Smooth muscle cell of bladder (primary cell): ENCODE data around the gene MYLK4. TPM values are rescaled to one million over a fixed set of nuclear protein-coding genes. Genes with fewer than 3 reads are reported as not detected.

Experiments used
- total RNA-seq: library from RNA; depleted of rRNA; stranded (reverse); fragments of >200 nt; gene quantifications from 2 replicates; pipeline ENCODE4 v1.2.3, GENCODE V29; 2014

MYLK4 gene
- total RNA-seq, result 0.46 and 0.57 TPM in 2 replicates

GRCh38 chr6:2750832-2751231 is at the start of gene MYLK4:
Gene MYLK4, minus strand, starts transcription at chr6:2750922. Its CDS starts 1,628 bp downstream, at chr6:2749294.

DNA sequence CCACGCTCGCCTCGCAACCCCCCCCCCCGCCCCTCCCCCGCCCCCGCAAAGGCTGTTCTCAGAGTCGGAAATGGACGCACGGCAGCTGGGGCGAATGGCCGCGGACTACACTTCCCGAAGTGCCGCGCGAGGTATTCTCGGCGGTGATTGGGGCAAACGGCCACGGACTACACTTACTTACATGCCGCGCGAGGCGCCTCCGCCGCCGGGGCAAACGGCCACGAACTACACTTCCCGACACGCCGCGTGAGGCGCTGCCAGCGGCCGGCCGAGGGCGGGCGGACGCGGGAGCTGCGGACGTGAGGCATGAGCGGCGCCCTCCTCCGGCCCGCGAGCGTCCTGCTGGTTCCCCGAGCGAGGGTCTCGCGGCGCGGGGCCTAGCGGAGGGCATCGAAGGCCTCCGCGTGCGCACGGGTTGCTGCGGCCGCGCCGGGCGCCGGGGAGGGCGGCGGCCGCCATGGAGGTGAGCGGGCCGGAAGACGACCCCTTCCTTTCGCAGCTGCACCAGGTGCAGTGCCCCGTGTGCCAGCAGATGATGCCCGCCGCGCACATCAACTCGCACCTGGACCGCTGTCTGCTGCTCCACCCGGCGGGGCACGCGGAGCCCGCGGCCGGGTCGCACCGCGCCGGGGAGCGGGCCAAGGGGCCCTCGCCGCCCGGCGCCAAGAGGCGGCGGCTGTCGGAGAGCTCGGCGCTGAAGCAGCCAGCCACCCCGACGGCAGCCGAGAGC is 14.6 kb upstream of the MYLK4 start, which contains the start of gene WRNIP1:
WRNIP1 (plus strand) TSS at position 228 of the 730 bp plus-strand sequence; CDS start at position 458, 230 bp downstream.

Other genes with a start within 250 kb of the MYLK4 start
- 36.1 and 43.2 TPM in 2 replicates for gene WRNIP1, start 14.5 kb upstream of the MYLK4 start, total RNA-seq
- 19.5 and 20.3 TPM in 2 replicates for gene SERPINB1, start 90.9 kb upstream of the MYLK4 start, total RNA-seq
- gene SERPINB9, start 152.4 kb upstream of the MYLK4 start, total RNA-seq, result 6.4 TPM in 2 replicates
- gene SERPINB6, start 220.6 kb upstream of the MYLK4 start, total RNA-seq, result 97.8 and 103 TPM in 2 replicates
- 34.1 and 38.5 TPM in 2 replicates for gene NQO2, start 249.0 kb upstream of the MYLK4 start, total RNA-seq